ENCODE results near the gene TOGARAM2.

The TOGARAM2 gene

GRCh38 chr2:29053223-29053622, 72.1 kb downstream of the TOGARAM2 start:
- no peaks in the 10 kb centered on the region for H3K36me3 ChIP-seq (ENCODE audit: control insufficient read depth, insufficient read depth, low read length)
- no peak overlapping the region for H3K27ac ChIP-seq
- no peak overlapping the region for H2AFZ ChIP-seq
- H3K4me2 ChIP-seq (ENCODE audit: low read length), result no peak overlapping the region
- no peak for TF ChIP-seq CTCF (IDR thresholded peaks at IDR 0.05)
- H3K4me3 ChIP-seq (ENCODE audit: low read depth, low read length), result no peak overlapping the region
- H3K4me1 ChIP-seq, result no peaks in the 10 kb centered on the region
- H3K9me3 ChIP-seq (ENCODE audit: control insufficient read depth, low read length), result no peaks in the 10 kb centered on the region
- H3K27me3 ChIP-seq (ENCODE audit: control insufficient read depth, insufficient read depth, low read length), result no peaks in the 10 kb centered on the region
- H3K9ac ChIP-seq, result no peak overlapping the region
- no peaks in the 10 kb centered on the region for H3K79me2 ChIP-seq

- H3K4me1 ChIP-seq, result no peaks in the 10 kb centered on the region
- no peak overlapping the region for H2AFZ ChIP-seq
- H3K27me3 ChIP-seq (ENCODE audit: control insufficient read depth, insufficient read depth, low read length), result no peaks in the 10 kb centered on the region
- H3K9ac ChIP-seq, result no peak overlapping the region
- H3K9me3 ChIP-seq (ENCODE audit: control insufficient read depth, low read length), result no peaks in the 10 kb centered on the region
- no peak overlapping the region for H3K4me3 ChIP-seq (ENCODE audit: low read depth, low read length)
- no peaks in the 10 kb centered on the region for H3K36me3 ChIP-seq (ENCODE audit: control insufficient read depth, insufficient read depth, low read length)
- no peaks in the 10 kb centered on the region for H3K79me2 ChIP-seq
- no peak for TF ChIP-seq CTCF (IDR thresholded peaks at IDR 0.05)
- H3K4me2 ChIP-seq (ENCODE audit: low read length), result no peak overlapping the region
- H3K27ac ChIP-seq, result no peak overlapping the region
These were observed 72.7 kb downstream of the TOGARAM2 start for GRCh38 chr2:29053670-29054400.

GRCh38 chr2:29054430-29054829, 73.3 kb downstream of the TOGARAM2 start:
- no peak overlapping the region for H3K4me3 ChIP-seq (ENCODE audit: low read depth, low read length)
- no peaks in the 10 kb centered on the region for H3K4me1 ChIP-seq
- no peaks in the 10 kb centered on the region for H3K36me3 ChIP-seq (ENCODE audit: control insufficient read depth, insufficient read depth, low read length)
- H3K9me3 ChIP-seq (ENCODE audit: control insufficient read depth, low read length), result no peaks in the 10 kb centered on the region
- TF ChIP-seq CTCF (IDR thresholded peaks at IDR 0.05), result no peak
- no peaks in the 10 kb centered on the region for H3K27me3 ChIP-seq (ENCODE audit: control insufficient read depth, insufficient read depth, low read length)
- no peak overlapping the region for H3K27ac ChIP-seq
- no peak overlapping the region for H3K9ac ChIP-seq
- H3K79me2 ChIP-seq, result no peaks in the 10 kb centered on the region
- no peak overlapping the region for H2AFZ ChIP-seq
- H3K4me2 ChIP-seq (ENCODE audit: low read length), result no peak overlapping the region

GRCh38 chr2:29055601-29056000, 74.5 kb downstream of the TOGARAM2 start:
- no peaks in the 10 kb centered on the region for H3K9me3 ChIP-seq (ENCODE audit: control insufficient read depth, low read length)
- no peak overlapping the region for H3K27ac ChIP-seq
- no peaks in the 10 kb centered on the region for H3K27me3 ChIP-seq (ENCODE audit: control insufficient read depth, insufficient read depth, low read length)
- H3K79me2 ChIP-seq, result no peaks in the 10 kb centered on the region
- no peak overlapping the region for H3K4me3 ChIP-seq (ENCODE audit: low read depth, low read length)
- H2AFZ ChIP-seq, result no peak overlapping the region
- TF ChIP-seq CTCF (IDR thresholded peaks at IDR 0.05), result no peak
- H3K4me1 ChIP-seq, result no peaks in the 10 kb centered on the region
- H3K36me3 ChIP-seq (ENCODE audit: control insufficient read depth, insufficient read depth, low read length), result no peaks in the 10 kb centered on the region
- no peak overlapping the region for H3K9ac ChIP-seq
- no peak overlapping the region for H3K4me2 ChIP-seq (ENCODE audit: low read length)

DNA sequence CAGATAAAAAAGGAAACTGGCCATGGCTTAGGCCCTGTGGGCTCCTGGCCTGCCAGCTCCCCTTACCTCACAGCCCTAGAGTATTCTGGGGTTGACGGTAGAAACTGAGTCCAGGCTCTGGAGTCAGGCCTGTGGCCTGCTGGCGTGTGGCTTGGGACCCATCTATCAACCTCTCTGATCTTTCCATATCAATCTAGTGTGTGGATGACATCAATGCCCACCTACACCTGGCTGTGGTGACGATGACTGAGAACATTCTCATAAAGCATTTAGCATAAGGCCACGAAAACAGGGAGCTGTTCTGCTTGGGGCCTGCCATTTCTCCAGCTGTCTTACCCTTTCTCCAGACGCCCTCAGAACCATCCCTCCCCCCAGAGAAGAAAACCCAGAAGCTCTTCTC, 75.4 kb downstream of the TOGARAM2 start:
- Histone ChIP-seq H3K4me1 (no peaks in the 10 kb centered on the region), H3K9me3 (ENCODE audit: control insufficient read depth, low read length) (no peaks in the 10 kb centered on the region), H3K4me2 (ENCODE audit: low read length) (no peak overlapping the region), H2AFZ (no peak overlapping the region), H3K4me3 (ENCODE audit: low read depth, low read length) (no peak overlapping the region), H3K9ac (no peak overlapping the region), H3K27ac (no peak overlapping the region), H3K36me3 (ENCODE audit: control insufficient read depth, insufficient read depth, low read length) (no peaks in the 10 kb centered on the region), H3K79me2 (no peaks in the 10 kb centered on the region), H3K27me3 (ENCODE audit: control insufficient read depth, insufficient read depth, low read length) (no peaks in the 10 kb centered on the region)
- no peak for TF ChIP-seq CTCF (IDR thresholded peaks at IDR 0.05)
